Activated naive CD4-positive, alpha-beta T cell treated with anti-CD3 and anti-CD28 coated beads, Interleukin-2, amount 50 U/mL, for 16 hours (primary cell): ENCODE data around the gene DOC2A.
A peak's percentile ranks its signal among the peaks of the same experiment; 100 is the strongest.

Source experiments
- DNase-seq: peaks from one replicate; pipeline ENCODE4 v3.0.0-alpha.2; 2020

Gene DOC2A

GRCh38 chr16:30003670-30004423 is 7.0 kb downstream of the DOC2A start:
- no peak for DNase-seq

GRCh38 chr16:30002614-30003346 is 8.0 kb downstream of the DOC2A start:
- DNase-seq = no peak

GRCh38 chr16:30000735-30001631 is 9.8 kb downstream of the DOC2A start:
- no peak for DNase-seq

- DNase-seq = no peak
Observed at GRCh38 chr16:29999605-30000004, 11.2 kb downstream of the DOC2A start.

- no peak for DNase-seq
Observed at GRCh38 chr16:29996766-29997250, 14.0 kb downstream of the DOC2A start.

- DNase-seq = peak; percentile 100
Observed at GRCh38 chr16:29995911-29996765, 14.7 kb downstream of the DOC2A start, which contains the start of gene INO80E. Gene INO80E, plus strand, starts transcription at chr16:29996241. Its CDS starts 70 bp downstream, at chr16:29996311.

GRCh38 chr16:29995324-29995910 is 15.4 kb downstream of the DOC2A start, which contains the start of gene HIRIP3:
Gene HIRIP3, minus strand, starts transcription at chr16:29995617. Its CDS starts 12 bp downstream, at chr16:29995605.
- peak; percentile 85 for DNase-seq

- peak; percentile 77 for DNase-seq
Observed at GRCh38 chr16:29994600-29995323, 16.1 kb downstream of the DOC2A start.

- DNase-seq = no peak
Observed at GRCh38 chr16:29993903-29994599, 16.8 kb downstream of the DOC2A start.

- no peak for DNase-seq
Observed at GRCh38 chr16:29993191-29993902, 17.5 kb downstream of the DOC2A start.

- no peak for DNase-seq
Observed at GRCh38 chr16:29992344-29992967, 18.4 kb downstream of the DOC2A start.

- no peak for DNase-seq
Observed at GRCh38 chr16:29991571-29991904, 19.3 kb downstream of the DOC2A start.

- DNase-seq = no peak
Observed at GRCh38 chr16:29990883-29991570, 19.8 kb downstream of the DOC2A start.

- DNase-seq = no peak
Observed at GRCh38 chr16:29990034-29990433, 20.8 kb downstream of the DOC2A start.

GRCh38 chr16:29989111-29989858 is 21.5 kb downstream of the DOC2A start:
- no peak for DNase-seq

- no peak for DNase-seq
Observed at GRCh38 chr16:29988346-29989075, 22.3 kb downstream of the DOC2A start.
